ENCODE data around the gene NCOA3.

Gene NCOA3

DNA sequence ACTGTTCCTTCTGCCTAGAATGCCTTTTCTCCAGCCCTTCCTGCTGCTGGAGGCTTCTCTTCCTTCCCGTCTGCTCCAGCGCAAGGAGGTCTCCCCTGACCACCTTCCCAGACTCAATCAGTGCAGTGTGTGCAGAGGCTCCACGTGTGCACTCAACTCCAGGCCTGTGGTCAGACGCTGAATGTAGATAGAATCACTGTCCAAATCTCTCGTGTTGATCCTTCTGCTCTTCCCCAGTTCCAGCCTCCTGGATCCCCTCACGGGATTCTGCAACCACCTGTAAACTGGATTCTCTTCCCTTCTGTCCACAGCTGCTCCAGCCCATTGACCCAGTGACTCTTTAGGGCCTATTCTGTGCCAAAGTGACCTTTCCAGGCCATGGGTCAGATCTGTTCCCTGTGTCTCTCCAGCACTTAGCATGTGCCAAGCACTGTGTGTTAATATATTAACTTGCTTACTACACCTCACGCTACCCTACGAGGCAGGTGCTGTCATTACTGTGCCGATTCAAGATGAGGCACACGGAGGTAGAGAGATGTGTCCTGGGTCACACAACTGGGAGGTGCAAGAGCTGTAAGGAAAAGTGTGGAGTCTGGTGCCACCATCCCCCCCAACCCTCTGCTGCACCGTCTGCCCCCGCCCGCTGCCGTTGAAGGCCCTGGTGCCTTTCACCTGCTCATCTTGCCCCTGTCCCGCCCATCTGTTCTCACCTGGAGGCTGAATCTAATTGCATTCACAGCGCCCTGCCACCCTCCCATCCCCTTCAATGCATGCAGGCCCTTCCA, 171.4 kb downstream of the NCOA3 start:
- Histone ChIP-seq H3K4me3 (ENCODE audit: low read depth, low read length) (no peak overlapping the region), H3K36me3 (ENCODE audit: insufficient read depth, low read length) (no peaks in the 10 kb centered on the region), H2AFZ (ENCODE audit: low read length, unreplicated experiment) (no peak overlapping the region), H3K79me2 (ENCODE audit: control insufficient read depth, insufficient read depth, low read length, unreplicated experiment) (no peaks in the 10 kb centered on the region), H3K27me3 (ENCODE audit: insufficient read depth, low read length) (no peaks in the 10 kb centered on the region), H3K27ac (ENCODE audit: low read depth, low read length) (no peak overlapping the region), H3K4me1 (ENCODE audit: control insufficient read depth, insufficient read depth, low read length, unreplicated experiment) (no peaks in the 10 kb centered on the region)

GRCh38 chr20:47673671-47673955, 171.9 kb downstream of the NCOA3 start:
- Histone ChIP-seq H2AFZ (ENCODE audit: low read length, unreplicated experiment) (no peak overlapping the region), H3K4me3 (ENCODE audit: low read depth, low read length) (no peak overlapping the region), H3K79me2 (ENCODE audit: control insufficient read depth, insufficient read depth, low read length, unreplicated experiment) (no peaks in the 10 kb centered on the region), H3K36me3 (ENCODE audit: insufficient read depth, low read length) (no peaks in the 10 kb centered on the region), H3K4me1 (ENCODE audit: control insufficient read depth, insufficient read depth, low read length, unreplicated experiment) (no peaks in the 10 kb centered on the region), H3K27me3 (ENCODE audit: insufficient read depth, low read length) (no peaks in the 10 kb centered on the region), H3K27ac (ENCODE audit: low read depth, low read length) (no peak overlapping the region)

DNA sequence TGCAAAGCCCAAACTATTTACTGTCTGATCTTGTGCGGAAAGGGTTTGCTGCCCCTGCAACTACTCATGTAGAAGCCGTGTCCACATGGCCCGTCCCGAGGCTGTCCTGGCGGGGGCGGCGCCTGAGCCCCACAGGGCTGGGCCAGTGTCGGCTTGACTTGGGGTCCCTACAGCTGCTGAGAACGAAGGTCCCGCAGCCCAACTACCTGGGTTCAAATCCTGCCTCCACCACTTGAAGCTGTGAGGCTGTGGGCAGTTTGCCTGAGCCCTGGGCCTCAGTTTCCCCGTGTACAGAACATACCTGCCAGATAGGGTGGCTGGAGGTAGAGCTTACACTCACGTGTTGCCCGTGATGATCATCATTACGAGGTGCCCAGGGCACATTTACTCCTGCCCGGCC, 172.5 kb downstream of the NCOA3 start:
- Histone ChIP-seq H2AFZ (ENCODE audit: low read length, unreplicated experiment) (no peak overlapping the region), H3K36me3 (ENCODE audit: insufficient read depth, low read length) (no peaks in the 10 kb centered on the region), H3K27ac (ENCODE audit: low read depth, low read length) (no peak overlapping the region), H3K4me3 (ENCODE audit: low read depth, low read length) (no peak overlapping the region), H3K27me3 (ENCODE audit: insufficient read depth, low read length) (no peaks in the 10 kb centered on the region), H3K79me2 (ENCODE audit: control insufficient read depth, insufficient read depth, low read length, unreplicated experiment) (no peaks in the 10 kb centered on the region), H3K4me1 (ENCODE audit: control insufficient read depth, insufficient read depth, low read length, unreplicated experiment) (no peaks in the 10 kb centered on the region)

GRCh38 chr20:47674686-47675085, 173.0 kb downstream of the NCOA3 start:
- Histone ChIP-seq H3K4me1 (ENCODE audit: control insufficient read depth, insufficient read depth, low read length, unreplicated experiment) (no peaks in the 10 kb centered on the region), H3K36me3 (ENCODE audit: insufficient read depth, low read length) (no peaks in the 10 kb centered on the region), H3K79me2 (ENCODE audit: control insufficient read depth, insufficient read depth, low read length, unreplicated experiment) (no peaks in the 10 kb centered on the region), H2AFZ (ENCODE audit: low read length, unreplicated experiment) (no peak overlapping the region), H3K27ac (ENCODE audit: low read depth, low read length) (no peak overlapping the region), H3K4me3 (ENCODE audit: low read depth, low read length) (no peak overlapping the region), H3K27me3 (ENCODE audit: insufficient read depth, low read length) (no peaks in the 10 kb centered on the region)

DNA sequence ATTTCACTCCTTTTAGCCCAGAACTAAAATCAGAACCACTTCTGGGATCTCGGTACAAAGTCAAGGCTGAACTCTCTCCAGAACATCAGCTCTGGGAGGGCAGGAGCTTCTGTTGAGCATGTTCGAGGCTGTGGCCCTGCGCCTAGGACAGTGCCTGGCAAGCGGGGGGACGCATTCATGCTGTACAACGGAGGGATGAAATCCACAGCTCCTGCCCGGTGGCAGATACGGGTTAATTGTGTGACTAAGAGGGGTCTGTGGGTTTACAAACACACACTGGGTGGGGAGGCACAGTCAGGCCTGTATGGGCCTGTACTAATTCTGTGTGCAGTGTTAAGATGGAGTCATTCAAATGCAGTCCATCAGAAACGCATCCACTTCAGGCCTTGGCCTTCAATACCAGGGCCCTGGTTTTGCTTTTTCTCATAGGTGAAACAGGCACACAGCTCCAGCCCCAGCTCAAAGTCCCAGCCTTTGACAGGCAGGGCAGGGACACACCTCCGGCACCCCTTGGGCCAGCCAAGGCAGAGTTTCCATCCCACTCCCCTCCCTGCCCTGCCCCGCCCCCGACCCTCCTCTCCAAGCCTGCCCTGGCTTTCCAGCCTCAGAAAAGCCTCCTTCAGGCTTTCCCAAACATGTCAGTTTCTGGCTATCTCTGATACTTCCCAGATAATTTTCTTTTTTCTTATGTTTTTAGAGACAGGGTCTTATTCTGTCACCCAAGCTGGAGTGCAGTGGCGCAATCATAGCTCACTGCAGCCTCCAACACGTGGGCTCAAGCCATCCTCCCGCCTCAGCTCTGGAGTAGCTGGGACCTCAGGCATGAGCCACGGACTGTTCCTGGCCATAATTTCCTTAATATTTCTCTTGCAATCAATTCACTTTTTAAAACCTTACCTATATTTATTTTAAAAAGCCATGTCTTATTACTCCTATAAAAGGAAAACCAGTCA, 173.8 kb downstream of the NCOA3 start:
- H3K79me2 ChIP-seq (ENCODE audit: control insufficient read depth, insufficient read depth, low read length, unreplicated experiment) = no peaks in the 10 kb centered on the region
- no peaks in the 10 kb centered on the region for H3K27me3 ChIP-seq (ENCODE audit: insufficient read depth, low read length)
- H3K4me3 ChIP-seq (ENCODE audit: low read depth, low read length) = no peak overlapping the region
- no peak overlapping the region for H3K27ac ChIP-seq (ENCODE audit: low read depth, low read length)
- H2AFZ ChIP-seq (ENCODE audit: low read length, unreplicated experiment) = no peak overlapping the region
- no peaks in the 10 kb centered on the region for H3K4me1 ChIP-seq (ENCODE audit: control insufficient read depth, insufficient read depth, low read length, unreplicated experiment)
- H3K36me3 ChIP-seq (ENCODE audit: insufficient read depth, low read length) = no peaks in the 10 kb centered on the region

GRCh38 chr20:47676219-47676721, 174.6 kb downstream of the NCOA3 start:
- no peak overlapping the region for H3K27ac ChIP-seq (ENCODE audit: low read depth, low read length)
- no peaks in the 10 kb centered on the region for H3K36me3 ChIP-seq (ENCODE audit: insufficient read depth, low read length)

GRCh38 chr20:47676912-47677634, 175.4 kb downstream of the NCOA3 start:
- H3K36me3 ChIP-seq (ENCODE audit: insufficient read depth, low read length) = no peaks in the 10 kb centered on the region

More at GRCh38 chr20:47676219-47676721, 174.6 kb downstream of the NCOA3 start:
- no peaks in the 10 kb centered on the region for H3K79me2 ChIP-seq (ENCODE audit: control insufficient read depth, insufficient read depth, low read length, unreplicated experiment)
- no peaks in the 10 kb centered on the region for H3K27me3 ChIP-seq (ENCODE audit: insufficient read depth, low read length)
- H3K4me3 ChIP-seq (ENCODE audit: low read depth, low read length) = no peak overlapping the region
- no peaks in the 10 kb centered on the region for H3K4me1 ChIP-seq (ENCODE audit: control insufficient read depth, insufficient read depth, low read length, unreplicated experiment)
- no peak overlapping the region for H2AFZ ChIP-seq (ENCODE audit: low read length, unreplicated experiment)

GRCh38 chr20:47677635-47678453, 176.2 kb downstream of the NCOA3 start:
- Histone ChIP-seq H3K4me1 (ENCODE audit: control insufficient read depth, insufficient read depth, low read length, unreplicated experiment) (no peaks in the 10 kb centered on the region), H3K79me2 (ENCODE audit: control insufficient read depth, insufficient read depth, low read length, unreplicated experiment) (no peaks in the 10 kb centered on the region), H3K27ac (ENCODE audit: low read depth, low read length) (no peak overlapping the region), H3K4me3 (ENCODE audit: low read depth, low read length) (no peak overlapping the region), H2AFZ (ENCODE audit: low read length, unreplicated experiment) (no peak overlapping the region), H3K27me3 (ENCODE audit: insufficient read depth, low read length) (no peaks in the 10 kb centered on the region), H3K36me3 (ENCODE audit: insufficient read depth, low read length) (no peaks in the 10 kb centered on the region)

More at GRCh38 chr20:47676912-47677634, 175.4 kb downstream of the NCOA3 start:
- no peaks in the 10 kb centered on the region for H3K27me3 ChIP-seq (ENCODE audit: insufficient read depth, low read length)
- H3K4me3 ChIP-seq (ENCODE audit: low read depth, low read length) = no peak overlapping the region
- no peaks in the 10 kb centered on the region for H3K79me2 ChIP-seq (ENCODE audit: control insufficient read depth, insufficient read depth, low read length, unreplicated experiment)
- H2AFZ ChIP-seq (ENCODE audit: low read length, unreplicated experiment) = no peak overlapping the region
- H3K27ac ChIP-seq (ENCODE audit: low read depth, low read length) = no peak overlapping the region
- H3K4me1 ChIP-seq (ENCODE audit: control insufficient read depth, insufficient read depth, low read length, unreplicated experiment) = no peaks in the 10 kb centered on the region

DNA sequence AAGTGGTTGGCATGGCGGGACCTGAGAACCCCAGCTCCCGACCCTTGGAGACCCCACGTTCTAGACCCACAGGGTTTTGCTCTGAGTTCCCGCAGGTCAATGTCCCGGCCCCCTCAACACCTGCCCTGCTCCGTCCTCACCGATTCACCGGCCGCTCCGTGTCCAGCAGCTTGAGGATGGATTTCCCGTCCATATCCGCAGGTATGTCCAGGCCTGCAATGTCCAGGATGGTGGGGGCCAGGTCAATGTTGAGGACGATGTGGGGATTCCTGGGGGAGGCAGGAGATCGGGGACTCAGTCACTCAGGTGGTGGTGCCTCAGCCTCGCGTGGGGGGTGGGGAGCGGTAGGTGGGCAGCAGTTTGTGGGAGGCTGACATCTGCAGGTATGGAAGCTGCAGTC, 176.8 kb downstream of the NCOA3 start:
- Histone ChIP-seq H3K36me3 (ENCODE audit: insufficient read depth, low read length) (no peaks in the 10 kb centered on the region), H3K27me3 (ENCODE audit: insufficient read depth, low read length) (no peaks in the 10 kb centered on the region), H3K27ac (ENCODE audit: low read depth, low read length) (no peak overlapping the region), H2AFZ (ENCODE audit: low read length, unreplicated experiment) (no peak overlapping the region), H3K4me3 (ENCODE audit: low read depth, low read length) (no peak overlapping the region), H3K79me2 (ENCODE audit: control insufficient read depth, insufficient read depth, low read length, unreplicated experiment) (no peaks in the 10 kb centered on the region), H3K4me1 (ENCODE audit: control insufficient read depth, insufficient read depth, low read length, unreplicated experiment) (no peaks in the 10 kb centered on the region)

GRCh38 chr20:47679462-47679861, 177.8 kb downstream of the NCOA3 start:
- Histone ChIP-seq H3K4me1 (ENCODE audit: control insufficient read depth, insufficient read depth, low read length, unreplicated experiment) (no peaks in the 10 kb centered on the region), H3K27me3 (ENCODE audit: insufficient read depth, low read length) (no peaks in the 10 kb centered on the region), H3K4me3 (ENCODE audit: low read depth, low read length) (no peak overlapping the region), H2AFZ (ENCODE audit: low read length, unreplicated experiment) (no peak overlapping the region), H3K36me3 (ENCODE audit: insufficient read depth, low read length) (no peaks in the 10 kb centered on the region), H3K79me2 (ENCODE audit: control insufficient read depth, insufficient read depth, low read length, unreplicated experiment) (no peaks in the 10 kb centered on the region), H3K27ac (ENCODE audit: low read depth, low read length) (no peak overlapping the region)
